BE2C (cell line): Measurements from ENCODE around the gene GNG12.

Experiments
- DNase-seq: peaks from one replicate; pipeline ENCODE4 v3.0.0-alpha.2; 2020
- H3K27me3 ChIP-seq: fragments of 250-450 bp; sonication (Bioruptor Pico); 2 replicates; pipeline ENCODE4 v1.5.1; 2020; ENCODE audit warnings: mild to moderate bottlenecking
- H3K36me3 ChIP-seq: fragments of 250-450 bp; sonication (Bioruptor Pico); 2 replicates; pipeline ENCODE4 v1.5.1; 2020; ENCODE audit warnings: mild to moderate bottlenecking
- H3K4me1 ChIP-seq: fragments of 250-450 bp; sonication (Bioruptor Pico); 2 replicates; pipeline ENCODE4 v1.5.1; 2020
- H3K4me3 ChIP-seq: 2 replicates; pipeline ENCODE4 v1.5.1; 2011; ENCODE audit warnings: low read depth, low read length
- H3K9me3 ChIP-seq: fragments of 250-450 bp; sonication (Bioruptor Pico); 2 replicates; pipeline ENCODE4 v1.5.1; 2020
- TF ChIP-seq, protein P1 (sequence below): IDR thresholded peaks from 2 replicates; pipeline ENCODE4 v1.5.1; 2012; ENCODE audit warnings: mild to moderate bottlenecking, low read depth, low read length

GNG12 gene

DNA sequence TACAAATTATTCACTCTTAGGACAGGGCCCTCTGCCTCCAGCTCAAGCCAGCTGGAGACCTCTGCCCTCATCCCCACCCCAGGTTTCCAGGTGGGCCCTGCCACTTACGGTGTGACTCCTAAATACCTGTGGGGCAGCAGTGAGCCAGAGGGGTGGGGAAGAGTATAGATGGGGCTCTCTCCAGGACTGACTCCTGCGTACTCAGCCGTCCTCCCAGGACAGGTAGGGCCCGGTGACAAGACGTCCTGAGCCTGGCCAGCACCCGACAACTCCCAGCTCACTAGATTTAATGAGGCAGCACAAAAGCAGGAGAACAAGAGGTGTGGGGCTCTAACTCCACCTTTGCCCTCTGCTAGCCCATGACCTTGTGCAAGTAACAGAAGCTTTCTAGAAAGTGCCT is 16.8 kb downstream of the GNG12 start:
- DNase-seq: no peak
- TF ChIP-seq, protein P1, sequence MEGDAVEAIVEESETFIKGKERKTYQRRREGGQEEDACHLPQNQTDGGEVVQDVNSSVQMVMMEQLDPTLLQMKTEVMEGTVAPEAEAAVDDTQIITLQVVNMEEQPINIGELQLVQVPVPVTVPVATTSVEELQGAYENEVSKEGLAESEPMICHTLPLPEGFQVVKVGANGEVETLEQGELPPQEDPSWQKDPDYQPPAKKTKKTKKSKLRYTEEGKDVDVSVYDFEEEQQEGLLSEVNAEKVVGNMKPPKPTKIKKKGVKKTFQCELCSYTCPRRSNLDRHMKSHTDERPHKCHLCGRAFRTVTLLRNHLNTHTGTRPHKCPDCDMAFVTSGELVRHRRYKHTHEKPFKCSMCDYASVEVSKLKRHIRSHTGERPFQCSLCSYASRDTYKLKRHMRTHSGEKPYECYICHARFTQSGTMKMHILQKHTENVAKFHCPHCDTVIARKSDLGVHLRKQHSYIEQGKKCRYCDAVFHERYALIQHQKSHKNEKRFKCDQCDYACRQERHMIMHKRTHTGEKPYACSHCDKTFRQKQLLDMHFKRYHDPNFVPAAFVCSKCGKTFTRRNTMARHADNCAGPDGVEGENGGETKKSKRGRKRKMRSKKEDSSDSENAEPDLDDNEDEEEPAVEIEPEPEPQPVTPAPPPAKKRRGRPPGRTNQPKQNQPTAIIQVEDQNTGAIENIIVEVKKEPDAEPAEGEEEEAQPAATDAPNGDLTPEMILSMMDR: no peak
- Histone ChIP-seq H3K9me3 (no peaks in the 10 kb centered on the region), H3K4me1 (no peaks in the 10 kb centered on the region), H3K36me3 (no peaks in the 10 kb centered on the region), H3K4me3 (no peak overlapping the region), H3K27me3 (no peaks in the 10 kb centered on the region)

DNA sequence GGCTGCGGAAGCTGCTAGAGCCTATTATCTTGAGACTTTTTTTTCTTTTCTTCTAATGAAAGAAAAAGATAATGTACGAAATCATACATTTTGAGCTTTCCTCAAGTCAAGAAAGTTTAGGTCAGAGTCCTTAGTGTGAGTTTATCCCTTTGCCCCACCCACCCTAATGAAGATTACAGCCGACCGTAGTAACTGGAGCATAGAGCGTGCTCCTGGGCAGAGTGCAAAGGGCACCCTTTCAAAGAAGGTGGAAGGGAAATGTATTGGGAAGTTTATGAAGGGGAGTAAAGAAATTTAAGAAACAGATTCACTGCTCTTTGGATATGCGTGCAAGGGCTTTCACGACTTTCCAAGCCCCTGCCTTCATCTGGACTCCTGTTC is 17.2 kb downstream of the GNG12 start:
- no peak for DNase-seq
- Histone ChIP-seq H3K9me3 (no peaks in the 10 kb centered on the region), H3K4me1 (no peaks in the 10 kb centered on the region), H3K27me3 (no peaks in the 10 kb centered on the region), H3K36me3 (no peaks in the 10 kb centered on the region), H3K4me3 (no peak overlapping the region)
- TF ChIP-seq, protein P1: no peak

DNA sequence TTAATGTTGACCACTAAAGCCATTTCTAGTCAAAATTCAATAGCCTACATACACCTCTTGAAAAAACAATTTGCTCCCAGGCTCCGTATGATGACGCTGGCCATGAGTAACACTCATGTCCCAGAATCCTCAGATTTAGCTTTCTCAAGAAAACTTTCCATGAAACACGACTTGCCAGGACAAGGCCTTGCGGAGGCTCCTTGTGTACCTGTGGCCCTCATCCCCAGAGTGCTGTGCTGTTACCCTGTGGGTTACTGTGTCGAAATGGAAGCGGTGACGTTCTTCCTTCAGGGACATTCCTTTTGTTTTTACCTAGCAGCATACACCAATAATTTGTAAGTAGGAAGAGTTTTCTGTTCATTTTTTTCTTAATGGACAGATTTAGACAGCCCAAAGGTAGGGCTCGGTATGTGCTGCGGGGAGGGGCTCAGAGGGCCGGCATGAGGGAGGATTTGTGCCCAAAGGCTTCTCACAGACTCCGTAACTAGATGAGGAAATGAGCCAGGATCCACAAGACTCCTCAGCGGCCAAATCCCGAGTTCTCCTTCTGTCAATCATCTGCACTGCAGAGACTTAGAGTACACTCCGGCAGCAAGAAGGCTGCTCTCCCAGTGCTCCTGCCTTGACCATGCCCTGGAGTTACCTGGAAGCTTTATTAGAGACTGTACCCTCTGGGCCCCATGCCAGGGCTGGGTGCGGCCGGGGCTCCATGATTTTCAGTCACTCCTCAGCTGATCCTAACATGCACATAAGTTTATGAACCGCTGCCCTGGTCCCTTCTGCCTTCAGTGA is 17.8 kb downstream of the GNG12 start:
- no peaks in the 10 kb centered on the region for H3K4me1 ChIP-seq
- TF ChIP-seq, protein P1: no peak
- no peaks in the 10 kb centered on the region for H3K27me3 ChIP-seq
- H3K36me3 ChIP-seq: no peaks in the 10 kb centered on the region
- H3K4me3 ChIP-seq: no peak overlapping the region
- DNase-seq: no peak
- no peaks in the 10 kb centered on the region for H3K9me3 ChIP-seq

DNA sequence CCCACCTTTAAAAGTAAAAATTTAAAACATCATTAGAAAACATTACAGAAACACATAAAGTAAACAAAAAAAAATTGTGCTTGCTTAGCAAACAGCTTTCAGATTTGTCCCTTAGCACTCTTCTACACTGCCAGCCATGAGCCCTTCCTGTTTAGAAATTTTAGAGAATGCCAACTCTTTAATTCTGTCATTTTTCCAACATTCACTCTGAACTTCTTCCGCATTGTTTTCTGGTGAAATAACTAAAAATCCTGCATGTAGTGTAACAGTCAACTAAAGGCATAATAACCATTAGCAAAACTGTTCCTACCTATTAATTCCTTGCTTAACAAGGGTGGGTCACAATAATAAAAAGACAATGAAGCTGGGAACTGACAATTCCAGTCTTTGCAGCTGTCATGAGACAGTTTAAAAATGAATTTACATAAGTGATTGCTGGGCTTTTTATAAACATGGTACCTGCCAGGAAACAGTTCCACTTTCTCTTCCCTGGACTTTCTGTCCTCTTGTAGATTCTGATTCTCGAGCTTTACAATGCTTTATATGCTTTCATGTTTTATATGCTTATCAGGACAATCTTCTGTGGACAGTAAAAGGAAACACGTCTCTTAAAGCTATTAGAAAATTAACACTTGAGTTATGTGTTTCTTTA is 19.0 kb downstream of the GNG12 start:
- Histone ChIP-seq H3K4me3 (no peak overlapping the region), H3K4me1 (no peaks in the 10 kb centered on the region), H3K27me3 (no peaks in the 10 kb centered on the region), H3K9me3 (no peaks in the 10 kb centered on the region), H3K36me3 (no peaks in the 10 kb centered on the region)
- TF ChIP-seq, protein P1: no peak
- no peak for DNase-seq

DNA sequence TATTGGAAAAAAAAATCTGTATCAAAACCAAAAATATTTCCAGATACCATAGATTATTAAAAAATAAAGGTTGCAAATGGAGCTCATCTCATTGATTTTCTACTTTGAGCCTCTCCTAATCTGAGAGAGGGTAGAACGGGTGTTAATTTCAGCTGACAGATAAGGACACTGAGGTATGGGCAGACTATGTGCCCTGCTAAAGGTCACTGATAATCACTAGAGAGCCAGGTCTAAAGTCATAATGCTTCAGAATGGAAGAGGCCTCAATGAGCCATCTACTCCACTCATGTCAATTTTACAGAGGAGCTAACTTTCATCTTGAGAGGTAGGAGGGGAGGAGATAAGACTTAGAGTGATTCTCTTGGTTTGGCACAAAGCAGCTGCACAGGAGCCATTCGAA is 21.0 kb downstream of the GNG12 start:
- Histone ChIP-seq H3K4me1 (no peaks in the 10 kb centered on the region), H3K27me3 (no peaks in the 10 kb centered on the region), H3K9me3 (no peaks in the 10 kb centered on the region), H3K36me3 (no peaks in the 10 kb centered on the region), H3K4me3 (no peak overlapping the region)
- TF ChIP-seq, protein P1: no peak
- DNase-seq: no peak

DNA sequence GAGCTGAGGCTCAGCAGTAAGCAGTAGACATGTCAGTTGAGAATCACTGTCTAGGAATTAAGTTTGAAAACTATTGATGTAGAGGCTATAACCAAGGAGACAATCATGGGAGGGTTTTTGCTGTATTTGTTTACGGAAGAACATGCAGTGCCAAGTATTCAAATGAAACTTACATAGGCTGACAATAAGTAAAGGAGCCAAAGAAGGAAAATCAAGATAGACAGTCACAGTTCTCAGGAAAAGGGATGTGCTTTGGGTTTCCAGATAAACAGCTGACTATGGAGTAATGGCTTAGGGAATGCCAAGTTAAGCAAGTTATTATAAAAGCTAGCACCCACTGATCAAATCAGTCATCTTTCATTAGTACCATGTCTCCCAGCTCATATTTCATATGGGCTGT is 21.5 kb downstream of the GNG12 start:
- no peak overlapping the region for H3K4me3 ChIP-seq
- no peaks in the 10 kb centered on the region for H3K27me3 ChIP-seq
- no peaks in the 10 kb centered on the region for H3K36me3 ChIP-seq
- no peaks in the 10 kb centered on the region for H3K9me3 ChIP-seq
- TF ChIP-seq, protein P1: no peak
- no peaks in the 10 kb centered on the region for H3K4me1 ChIP-seq
- no peak for DNase-seq
